Vagina (tissue), 2 donors: ENCODE measurements around the gene TRIO.

ENCODE experiments used
- CTCF ChIP-seq, 3 experiments: fragments of 450-650 bp in 2 of 3; fragments of 200-600 bp in 1 of 3; sonication (generic) in 1 of 3; IDR thresholded peaks; one replicate each; pipeline ENCODE4 v1.5.1; 2017 to 2019; ENCODE audit warnings: antibody characterized with exemption in 3 of 3, mild to moderate bottlenecking in 2 of 3, moderate library complexity in 2 of 3
- POLR2A ChIP-seq, 2 donors: fragments of 450-650 bp; IDR thresholded peaks; one replicate each; pipeline ENCODE4 v1.6.1; 2017; ENCODE audit warnings: antibody characterized with exemption in 2 of 2, mild to moderate bottlenecking in 2 of 2, moderate library complexity in 2 of 2

- TF ChIP-seq CTCF (IDR thresholded peaks at IDR 0.05): no peak
- TF ChIP-seq POLR2A (IDR thresholded peaks at IDR 0.05): no peak
These were observed 408.1 kb downstream of the TRIO start for GRCh38 chr5:14551211-14551610.
